NCI-H2227 treated with DMSO at 0.1 percent for 48 hours (cell line): ENCODE data around the gene BAD.
A peak's percentile ranks its signal among the peaks of the same experiment; 100 is the strongest.

Experiments used
- DNase-seq: peaks from one replicate; lab custom pipeline; 2025; lab: John Stamatoyannopoulos, UW

The BAD gene

DNA sequence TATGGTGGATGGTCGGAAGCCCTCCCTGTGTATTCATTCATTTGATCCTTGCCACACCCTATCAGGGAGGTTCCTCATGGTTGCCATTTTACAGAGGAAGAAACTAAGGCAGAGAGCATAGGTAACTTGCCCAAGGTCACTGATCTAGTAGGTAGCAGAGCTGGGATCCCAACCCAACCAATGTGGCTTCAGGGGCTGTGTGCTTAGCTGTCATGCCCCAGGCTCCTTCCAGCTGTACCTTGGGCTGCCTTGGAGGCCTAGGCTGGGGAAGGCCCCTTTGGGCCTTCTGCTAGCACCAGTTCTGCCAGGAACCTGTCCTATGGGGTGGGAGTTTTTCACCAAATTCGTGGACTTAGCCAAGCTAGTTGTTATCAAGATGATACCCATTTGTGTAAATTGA, 8.6 kb downstream of the BAD start:
- DNase-seq: no peak

DNA sequence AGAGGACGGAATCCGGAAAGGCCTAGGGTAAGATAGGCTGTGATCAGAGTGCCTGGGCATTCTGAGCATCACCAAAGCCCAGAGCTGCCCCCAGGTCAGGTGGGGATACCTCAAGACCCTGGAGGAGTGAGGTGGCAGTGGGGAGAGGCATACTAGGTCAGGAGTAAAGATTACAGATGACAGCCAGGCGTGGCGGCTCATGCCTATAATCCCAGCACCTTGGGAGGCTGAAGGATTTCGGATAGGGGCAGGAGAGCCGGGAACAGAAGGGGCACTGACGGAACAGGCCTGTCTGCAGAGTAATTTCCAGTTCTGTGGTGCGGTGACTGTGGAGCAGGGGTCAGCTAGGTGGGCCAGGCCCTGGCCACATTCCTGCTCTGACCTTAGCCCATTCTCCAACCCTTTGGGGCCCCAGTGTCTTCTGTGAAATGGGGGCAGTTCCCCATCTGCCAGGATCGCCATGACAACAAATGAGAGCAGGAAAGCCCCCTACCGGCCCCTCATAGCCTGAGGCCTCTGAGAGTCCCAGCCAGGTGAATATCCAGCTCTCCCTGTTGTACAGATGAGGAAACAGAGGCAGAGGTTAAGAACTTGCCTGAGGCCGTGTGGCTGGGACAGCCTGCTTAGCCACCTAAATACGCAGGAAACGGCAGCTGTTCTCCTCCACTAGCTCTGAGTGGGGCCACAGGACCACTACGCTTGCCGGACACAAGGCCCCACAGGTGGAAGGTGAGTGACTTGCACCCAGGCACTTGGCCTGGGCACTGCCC, 9.2 kb downstream of the BAD start:
- no peak for DNase-seq

DNA sequence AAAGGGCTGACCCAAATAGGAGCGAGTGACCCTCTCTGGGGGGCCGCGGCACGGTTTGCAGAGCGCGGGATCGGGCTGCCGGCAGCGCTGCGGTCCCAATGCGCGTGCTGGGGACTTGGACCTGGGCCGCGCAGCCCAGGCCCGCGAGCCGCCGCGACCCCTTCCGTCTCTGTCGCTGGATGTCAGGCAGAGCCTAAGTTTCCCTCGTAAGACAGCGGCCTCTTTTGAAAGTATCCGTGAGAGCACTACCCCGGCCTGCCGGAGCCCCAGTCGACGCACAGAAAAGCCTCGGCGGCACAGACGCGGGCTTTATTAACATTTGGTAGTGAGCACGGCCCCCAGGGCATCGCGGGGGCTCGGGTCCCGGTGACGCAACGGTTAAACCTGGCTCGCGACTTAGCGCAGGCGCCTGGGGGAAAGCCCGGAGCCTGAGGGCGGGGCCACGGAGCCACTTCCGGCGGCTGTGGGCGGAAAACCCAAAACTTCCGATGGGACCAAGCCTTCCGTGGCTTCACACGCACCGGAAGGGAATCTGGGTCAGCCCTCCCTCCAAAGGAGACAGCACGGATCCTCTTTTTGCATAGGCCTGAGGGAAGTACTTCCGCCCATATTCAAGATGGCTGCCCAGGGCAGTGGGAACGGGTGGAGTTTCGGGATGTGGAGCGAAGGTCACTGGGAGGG, 14.8 kb downstream of the BAD start:
- DNase-seq: peak; percentile 98

DNA sequence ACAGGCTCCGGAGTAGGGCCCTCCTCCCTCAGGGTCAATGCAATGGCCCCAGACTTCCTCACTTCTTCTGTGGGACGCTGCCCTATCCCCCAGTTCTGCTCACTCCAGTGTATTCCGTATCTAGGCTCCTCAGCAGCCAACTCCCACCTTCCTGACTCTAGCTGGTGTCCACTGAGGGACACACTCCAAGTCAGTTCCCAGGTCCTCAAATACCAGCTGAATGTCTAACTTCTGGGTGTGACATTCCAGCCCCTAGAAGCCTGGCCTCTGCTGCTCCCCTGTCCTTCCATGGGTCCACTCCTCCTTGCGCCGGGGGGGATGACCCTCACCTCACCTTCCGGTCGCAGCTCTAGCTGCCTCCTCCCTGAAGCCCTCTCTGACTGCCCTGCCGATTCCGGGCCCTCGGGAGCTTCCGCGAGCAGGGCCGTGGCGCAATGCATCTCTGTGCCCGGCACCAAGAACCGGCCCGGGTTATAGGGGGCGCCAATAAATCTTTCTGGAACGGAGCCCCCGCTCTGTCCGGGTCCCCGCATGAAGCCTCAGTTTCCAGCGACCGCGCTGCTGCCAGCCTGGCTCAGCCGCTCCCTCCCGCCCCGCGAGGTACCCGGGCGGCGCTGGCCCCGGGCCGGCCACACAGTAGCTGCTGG, 15.4 kb downstream of the BAD start:
- no peak for DNase-seq

DNA sequence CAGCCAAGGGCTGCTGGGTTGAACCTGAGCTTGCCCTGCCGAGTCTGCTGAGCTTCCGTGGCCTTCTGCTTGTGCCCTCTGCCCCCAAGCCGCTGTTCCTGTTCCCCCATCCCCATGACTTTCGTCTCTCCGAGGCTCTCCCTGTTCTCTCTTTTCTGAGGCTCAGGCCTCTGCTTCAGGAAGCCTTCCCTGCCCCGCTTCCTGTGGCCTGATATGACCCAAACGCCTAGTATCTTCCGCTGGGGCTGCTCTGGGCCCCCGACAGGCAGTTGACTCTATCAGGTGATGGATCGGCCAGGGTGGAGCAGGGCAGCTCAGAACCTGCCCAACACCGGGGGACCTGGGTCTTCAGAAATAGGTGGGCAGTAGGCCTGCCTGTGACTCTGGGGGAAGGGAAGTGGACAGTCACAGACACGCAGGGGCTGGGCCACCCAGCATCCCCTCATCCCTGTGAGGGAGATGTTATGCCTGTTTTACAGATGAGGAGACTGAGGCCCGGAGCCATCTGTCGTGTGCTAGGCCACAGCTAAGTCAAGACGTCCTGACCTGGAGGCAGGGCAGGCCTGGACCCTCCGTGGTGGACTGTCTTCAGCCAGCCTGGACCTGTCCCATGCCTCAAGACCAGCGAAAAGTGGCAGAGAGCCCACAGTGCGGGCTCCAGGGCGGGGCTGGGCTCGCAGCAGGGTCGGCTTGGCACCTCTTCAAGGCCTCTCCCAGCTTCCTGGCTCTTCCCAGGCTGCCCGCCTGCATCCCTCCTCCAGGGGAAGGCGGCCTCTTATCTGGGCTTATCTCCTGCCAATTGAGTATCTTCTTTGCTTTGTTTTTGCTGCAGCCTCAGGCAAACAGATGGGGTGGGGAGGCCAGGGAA, 16.2 kb downstream of the BAD start:
- DNase-seq: no peak

DNA sequence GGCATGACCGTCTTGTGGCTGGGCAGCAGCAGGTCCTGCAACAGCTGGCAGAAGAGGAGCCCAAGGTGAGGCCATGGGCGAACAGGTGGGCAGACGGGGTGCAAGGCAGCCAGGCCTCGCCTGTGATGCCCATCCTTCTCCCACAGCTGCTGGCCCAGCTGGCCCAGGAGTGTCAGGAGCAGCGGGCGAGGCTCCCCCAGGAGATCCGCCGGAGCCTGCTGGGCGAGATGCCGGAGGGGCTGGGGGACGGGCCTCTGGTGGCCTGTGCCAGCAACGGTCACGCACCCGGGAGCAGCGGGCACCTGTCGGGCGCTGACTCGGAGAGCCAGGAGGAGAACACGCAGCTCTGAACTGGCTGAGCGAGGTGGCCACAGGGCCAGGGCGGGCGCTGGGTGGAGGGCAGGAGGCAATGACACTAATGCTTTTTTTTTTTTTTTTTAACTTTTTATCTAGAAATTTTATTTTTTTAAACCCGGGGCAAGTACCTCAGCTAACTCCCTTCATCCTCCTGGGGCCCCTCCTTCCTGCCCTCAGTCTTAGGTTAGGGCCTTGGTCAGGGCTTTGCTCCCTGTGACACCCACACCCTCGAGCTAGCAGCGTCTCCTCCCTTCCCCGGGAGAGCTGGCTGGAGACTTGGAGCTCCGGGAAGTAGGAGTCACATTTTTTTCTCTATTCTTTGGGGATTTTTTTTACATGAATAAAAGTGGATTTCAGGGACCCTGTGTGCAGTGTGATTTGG, 17.1 kb downstream of the BAD start:
- no peak for DNase-seq

DNA sequence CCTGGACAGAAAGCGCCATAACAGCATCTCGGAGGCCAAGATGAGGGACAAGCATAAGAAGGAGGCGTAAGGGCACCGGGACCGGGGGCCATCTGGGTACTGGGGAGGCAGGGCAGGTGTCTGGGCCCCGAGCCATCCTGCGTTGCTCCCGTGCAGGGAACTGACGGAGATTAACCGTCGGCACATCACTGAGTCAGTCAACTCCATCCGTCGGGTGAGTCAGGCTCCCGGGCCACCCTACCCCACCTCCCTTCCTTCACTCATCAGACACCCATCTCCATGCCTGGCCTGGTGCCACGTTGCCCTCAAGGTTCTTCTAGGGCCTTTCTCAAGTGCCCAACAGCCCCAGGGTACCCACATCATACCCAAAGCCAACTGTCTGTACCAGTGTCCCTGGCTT, 18.1 kb downstream of the BAD start:
- no peak for DNase-seq

DNA sequence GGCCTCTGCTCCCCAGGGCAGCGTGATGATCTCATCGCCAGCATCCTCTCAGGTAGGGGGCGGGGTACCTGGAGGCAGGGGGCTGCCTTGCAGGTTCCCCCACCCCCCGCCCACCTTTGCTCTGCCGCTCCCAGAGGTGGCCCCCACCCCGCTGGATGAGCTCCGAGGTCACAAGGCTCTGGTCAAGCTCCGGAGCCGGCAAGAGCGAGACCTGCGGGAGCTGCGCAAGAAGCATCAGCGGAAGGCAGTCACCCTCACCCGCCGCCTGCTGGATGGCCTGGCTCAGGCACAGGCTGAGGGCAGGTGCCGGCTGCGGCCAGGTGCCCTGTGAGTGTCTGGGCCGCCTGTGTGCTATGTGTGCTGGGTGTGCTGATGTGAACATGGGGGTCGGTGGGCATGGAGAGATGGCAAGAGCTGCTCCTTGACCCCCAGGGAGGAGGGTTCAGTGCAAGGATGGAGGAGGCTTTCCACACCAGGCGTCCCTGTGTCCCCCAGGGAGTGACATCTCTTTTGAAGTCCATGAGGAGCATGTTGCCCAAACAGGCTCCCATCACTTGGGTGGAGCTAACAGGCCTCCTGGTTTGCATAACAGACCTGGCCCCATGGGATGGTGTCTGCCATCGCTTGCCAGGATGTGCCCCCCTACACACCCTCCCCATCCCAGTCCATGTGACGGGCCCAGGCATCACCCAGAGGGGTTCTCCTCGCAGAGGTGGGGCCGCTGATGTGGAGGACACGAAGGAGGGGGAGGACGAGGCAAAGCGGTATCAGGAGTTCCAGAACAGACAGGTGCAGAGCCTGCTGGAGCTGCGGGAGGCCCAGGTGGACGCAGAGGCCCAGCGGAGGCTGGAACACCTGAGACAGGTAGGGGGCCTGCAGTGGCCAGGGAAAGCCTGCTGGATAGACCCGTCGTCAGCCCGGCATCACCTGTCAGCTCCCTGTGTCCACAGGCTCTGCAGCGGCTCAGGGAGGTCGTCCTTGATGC, 19.0 kb downstream of the BAD start:
- DNase-seq: no peak

DNA sequence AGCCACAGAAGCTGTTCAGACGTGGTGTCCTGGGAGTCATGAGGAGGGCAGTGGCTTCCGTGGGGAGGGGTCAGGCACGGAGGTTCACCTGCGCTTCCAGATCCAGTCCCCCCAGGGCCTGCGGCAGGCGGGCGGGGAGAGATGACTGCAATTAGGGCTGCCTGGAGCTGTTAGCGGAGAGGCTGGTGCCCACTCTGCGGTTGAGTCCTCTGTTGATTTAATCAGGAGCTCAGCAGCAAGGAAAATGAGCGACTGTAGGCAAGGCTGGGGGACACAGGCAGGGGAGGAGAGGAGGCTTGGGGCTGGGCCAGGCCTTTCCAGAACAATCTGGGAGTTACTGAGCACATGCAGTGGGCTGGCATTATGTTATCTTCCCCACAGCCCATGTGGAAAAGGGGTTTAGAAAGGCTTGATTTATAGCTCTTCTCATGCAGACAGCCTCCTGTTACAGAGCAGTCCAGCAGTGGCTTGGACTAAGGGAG, 20.1 kb downstream of the BAD start:
- peak; percentile 28 for DNase-seq

DNA sequence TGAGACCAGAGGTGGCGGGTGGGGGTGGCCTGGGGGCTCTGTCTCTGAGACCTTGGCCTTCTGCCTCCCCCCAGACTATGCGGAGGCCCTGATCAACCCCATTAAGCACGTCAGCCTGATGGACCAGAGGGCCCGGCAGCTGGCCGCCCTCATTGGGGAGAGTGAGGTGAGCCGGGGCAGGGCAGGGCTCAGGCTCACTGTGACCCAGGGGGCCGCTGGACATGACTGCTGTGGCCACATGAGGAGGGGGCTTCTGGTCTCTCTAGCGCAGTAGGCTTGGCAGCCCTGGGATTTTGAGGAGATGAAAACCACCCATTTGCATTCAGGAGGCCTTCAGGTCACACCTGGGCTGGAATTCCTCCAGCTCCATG, 20.5 kb downstream of the BAD start:
- DNase-seq: no peak

DNA sequence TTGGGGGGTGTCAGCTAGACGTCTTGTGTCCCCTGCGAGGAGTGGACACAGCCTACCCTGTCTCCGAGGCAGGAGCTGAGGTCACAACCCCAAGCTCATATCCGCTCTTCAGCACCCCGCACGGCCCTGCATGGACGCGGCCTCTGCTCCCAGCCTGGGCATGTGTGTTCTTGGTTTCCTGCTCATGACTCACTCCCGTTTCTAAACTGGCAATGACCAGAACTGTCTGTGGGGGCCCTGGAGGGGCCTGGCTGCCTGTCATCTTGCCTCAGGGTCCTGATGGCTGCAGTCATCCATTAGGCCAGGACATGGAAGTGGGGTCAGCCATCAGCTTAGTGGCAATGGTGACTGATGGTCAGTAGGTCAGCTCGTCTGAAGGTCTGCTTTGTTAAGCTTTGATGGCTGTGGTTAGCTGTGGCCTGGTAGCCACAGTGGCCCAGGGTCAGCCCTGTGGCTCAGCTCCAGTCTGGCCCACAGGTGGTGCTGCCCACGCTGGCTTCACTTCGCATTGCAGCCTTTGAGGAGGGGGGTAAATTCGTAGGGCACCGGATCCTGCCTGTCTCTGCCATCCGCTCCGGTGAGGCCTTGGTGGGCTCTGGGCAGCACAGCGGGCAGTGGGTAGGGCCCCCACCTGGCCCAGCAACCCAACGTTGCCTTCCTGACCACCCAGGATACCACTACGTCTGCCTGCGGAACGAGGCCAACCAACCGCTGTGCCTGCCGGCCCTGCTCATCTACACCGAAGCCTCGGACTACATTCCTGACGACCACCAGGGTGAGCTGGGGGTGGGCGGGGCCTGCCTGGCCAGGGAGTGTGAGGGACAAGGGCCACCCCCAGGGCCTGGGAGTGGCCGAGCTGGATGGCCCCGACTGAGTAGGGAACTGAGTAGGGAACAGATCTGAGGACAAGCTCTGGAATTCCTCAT, 21.2 kb downstream of the BAD start:
- no peak for DNase-seq

DNA sequence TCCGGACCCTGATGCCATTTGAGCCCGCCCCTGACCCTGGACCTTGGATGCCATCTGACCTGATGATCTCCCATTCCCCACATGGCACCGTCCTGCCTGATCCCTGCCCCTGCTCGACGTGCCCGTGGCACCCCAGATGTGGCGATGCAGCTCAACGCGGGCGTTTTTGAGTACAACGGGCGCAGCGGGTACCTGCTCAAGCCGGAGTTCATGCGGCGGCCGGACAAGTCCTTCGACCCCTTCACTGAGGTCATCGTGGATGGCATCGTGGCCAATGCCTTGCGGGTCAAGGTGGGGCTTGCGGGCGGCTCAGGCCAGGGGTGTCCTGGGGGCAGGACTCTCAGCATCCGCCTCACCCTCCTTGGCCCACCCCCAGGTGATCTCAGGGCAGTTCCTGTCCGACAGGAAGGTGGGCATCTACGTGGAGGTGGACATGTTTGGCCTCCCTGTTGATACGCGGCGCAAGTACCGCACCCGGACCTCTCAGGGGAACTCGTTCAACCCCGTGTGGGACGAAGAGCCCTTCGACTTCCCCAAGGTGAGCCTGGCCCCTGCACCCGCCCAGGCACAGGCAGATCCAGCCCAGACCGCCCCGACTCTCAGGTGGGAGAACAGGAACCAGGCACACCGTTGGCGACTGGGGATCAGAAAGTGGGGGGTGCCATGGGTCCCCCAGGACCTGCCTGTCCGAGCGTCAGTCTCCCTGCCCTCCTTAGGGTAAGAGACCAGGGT, 22.0 kb downstream of the BAD start:
- no peak for DNase-seq

DNA sequence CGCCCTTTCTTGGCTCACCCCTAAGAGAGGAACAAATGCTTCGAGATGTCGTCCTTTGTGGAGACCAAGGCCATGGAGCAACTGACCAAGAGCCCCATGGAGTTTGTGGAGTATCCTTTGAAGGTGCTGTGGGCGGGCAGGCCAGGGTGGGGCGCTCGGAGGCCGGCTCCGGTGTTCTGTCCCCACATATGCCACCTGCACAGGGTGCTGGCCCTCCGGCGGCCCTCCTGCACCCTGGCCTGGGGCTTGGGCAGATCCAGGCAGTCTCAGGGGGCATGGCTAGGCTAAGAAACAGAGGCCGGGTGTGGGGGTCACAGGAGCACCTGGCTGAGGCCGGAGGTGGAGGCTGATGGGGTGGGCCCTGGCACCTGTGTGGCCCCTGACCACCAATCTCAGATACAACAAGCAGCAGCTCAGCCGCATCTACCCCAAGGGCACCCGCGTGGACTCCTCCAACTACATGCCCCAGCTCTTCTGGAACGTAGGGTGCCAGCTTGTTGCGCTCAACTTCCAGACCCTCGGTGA, 22.8 kb downstream of the BAD start:
- no peak for DNase-seq

DNA sequence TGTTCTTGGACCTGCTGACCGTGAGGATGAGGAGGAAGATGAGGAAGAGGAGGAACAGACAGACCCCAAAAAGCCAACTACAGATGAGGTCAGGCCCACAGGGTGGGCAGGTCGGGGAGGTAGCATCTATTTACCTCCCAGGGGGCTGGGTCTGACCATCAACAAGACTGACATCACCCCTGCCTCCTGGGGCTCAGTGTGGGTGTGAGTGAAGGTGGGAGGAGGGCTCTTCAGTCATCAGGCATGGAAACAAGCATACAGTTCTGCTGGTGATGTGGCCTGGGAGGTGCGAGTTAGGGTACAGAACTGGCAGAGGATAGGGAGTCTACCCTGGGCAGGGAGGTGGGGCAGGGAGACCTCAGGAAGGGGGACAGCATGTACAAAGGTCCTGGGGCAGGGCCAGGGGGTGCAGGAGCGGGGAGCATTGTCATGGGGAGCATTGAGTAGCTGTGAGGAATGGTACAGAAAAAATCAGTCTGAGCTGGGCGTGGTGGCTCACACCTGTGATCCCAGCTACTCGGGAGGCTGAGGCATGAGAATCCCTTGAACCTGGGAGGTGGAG, 24.2 kb downstream of the BAD start:
- no peak for DNase-seq

DNA sequence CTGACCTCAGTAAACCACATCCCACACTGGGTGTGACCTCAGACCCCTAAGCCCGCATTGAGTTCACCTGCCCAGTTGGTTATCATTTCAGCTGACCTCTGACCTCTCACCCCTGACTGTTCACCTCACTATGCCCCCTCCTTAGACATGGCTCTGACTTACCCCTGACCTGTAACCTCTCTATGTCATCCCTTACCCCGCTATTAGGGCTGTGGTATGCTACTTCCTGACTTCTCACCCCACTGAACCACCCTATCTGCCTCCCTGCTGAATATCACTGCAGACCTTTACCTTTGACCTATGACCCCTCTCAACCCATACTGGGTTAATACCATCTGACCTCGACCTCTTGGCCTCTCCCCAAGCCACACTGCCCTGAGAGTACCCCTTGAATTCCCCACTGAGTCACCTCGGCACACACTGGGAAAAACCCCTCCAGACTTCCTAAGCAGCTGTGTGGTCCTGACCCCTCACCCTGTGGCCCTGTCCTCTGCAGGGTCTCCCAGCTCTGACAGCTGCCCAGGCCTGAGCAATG, 24.9 kb downstream of the BAD start:
- no peak for DNase-seq

DNA sequence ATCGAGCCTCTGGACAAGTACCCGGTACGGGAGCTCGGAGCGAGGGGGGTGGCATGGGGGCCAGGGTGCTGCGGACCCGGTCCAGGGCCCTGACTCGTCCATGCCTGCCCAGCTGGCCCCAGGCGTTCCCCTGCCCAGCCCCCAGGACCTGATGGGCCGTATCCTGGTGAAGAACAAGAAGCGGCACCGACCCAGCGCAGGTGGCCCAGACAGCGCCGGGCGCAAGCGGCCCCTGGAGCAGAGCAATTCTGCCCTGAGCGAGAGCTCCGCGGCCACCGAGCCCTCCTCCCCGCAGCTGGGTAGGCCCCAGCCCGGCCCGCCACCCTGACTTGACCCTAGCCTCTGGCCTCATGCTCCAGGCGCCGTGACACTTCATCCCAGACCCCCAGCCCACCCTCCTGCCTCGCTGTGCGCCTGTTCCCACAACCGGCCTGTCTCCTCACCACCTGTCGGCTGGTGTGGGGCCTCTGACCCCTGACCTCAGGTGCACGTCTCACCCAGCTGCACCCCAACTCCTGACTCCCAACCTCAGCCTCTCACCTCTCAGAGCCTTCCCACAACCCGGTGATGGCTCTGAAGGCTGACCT, 25.4 kb downstream of the BAD start:
- no peak for DNase-seq

DNA sequence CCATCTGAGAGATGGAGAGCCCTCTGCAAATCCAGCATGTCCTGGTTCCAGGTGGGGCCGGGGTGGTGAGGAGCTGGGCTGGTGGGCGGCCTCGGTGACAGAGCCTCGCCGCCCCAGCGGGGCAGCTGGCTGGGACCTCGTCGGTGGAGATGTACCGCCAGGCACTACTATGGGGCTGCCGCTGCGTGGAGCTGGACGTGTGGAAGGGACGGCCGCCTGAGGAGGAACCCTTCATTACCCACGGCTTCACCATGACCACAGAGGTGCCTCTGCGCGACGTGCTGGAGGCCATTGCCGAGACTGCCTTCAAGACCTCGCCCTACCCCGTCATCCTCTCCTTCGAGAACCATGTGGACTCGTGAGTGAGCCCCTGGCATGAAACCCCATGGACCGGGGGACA, 26.1 kb downstream of the BAD start:
- no peak for DNase-seq
